Sigmoid colon (tissue), 4 donors: ENCODE measurements around the gene AADACL4.

Source experiments
- EP300 ChIP-seq, 4 donors: sonication (generic); formaldehyde crosslinking; IDR thresholded peaks; one replicate each; pipeline ENCODE4 v1.6.1; 2017; ENCODE audit warnings: antibody characterized with exemption in 4 of 4
- POLR2A ChIP-seq, 2 donors: fragments of 450-650 bp; IDR thresholded peaks; one replicate each; pipeline ENCODE4 v1.6.1; 2016; ENCODE audit warnings: antibody characterized with exemption in 2 of 2, mild to moderate bottlenecking in 2 of 2, moderate library complexity in 2 of 2
- POLR2AphosphoS5 ChIP-seq, 4 donors: sonication (generic); formaldehyde crosslinking; IDR thresholded peaks; one replicate each; pipeline ENCODE4 v1.6.1; 2017; ENCODE audit warnings: antibody characterized with exemption in 4 of 4
- TF ChIP-seq, protein P1 (sequence below), 4 experiments: fragments of 450-650 bp in 3 of 4; fragments of 200-600 bp in 1 of 4; IDR thresholded peaks; one replicate each; pipeline ENCODE4 v1.5.1; 2016 to 2019; ENCODE audit warnings: antibody characterized with exemption in 4 of 4, mild to moderate bottlenecking in 3 of 4, moderate library complexity in 2 of 4

DNA sequence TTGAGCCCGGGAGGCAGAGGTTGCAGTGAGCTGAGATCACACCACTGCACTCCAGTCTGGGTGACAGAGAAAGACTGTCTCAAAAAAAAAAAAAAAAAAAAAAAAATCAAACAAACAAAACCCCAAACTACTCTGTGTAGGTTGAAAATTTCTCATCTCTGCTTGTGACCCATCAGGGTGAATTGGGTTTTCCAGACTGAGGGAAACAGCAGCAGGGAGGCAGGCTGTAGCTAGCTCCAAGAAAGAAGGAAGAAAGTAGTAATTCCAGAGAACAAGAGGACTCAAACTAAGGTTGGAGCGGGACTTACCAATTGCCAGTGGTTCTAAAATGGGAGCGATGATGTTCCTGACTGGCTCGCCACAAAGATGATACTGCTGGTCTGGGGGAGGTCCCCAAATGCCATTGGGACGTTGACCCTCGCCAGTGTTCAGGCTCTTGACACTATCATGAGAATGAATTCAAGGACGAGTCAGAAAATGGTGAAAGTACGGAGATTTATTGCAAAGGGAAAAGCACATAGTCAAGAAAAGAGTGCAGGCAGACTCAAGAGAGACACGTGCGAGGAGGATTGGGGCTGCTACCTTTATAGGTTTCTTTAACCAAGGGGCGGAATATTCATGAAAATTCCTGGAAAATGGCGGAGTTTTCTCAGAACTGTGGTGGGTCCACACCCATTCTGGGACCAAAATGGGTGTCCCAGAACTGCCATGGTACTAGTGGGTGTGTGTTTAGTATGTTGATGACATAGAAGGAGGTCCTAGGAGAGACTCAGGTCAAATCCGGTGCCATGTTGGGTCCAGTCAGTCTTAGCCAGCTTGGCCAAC lies 13.4 kb downstream of the AADACL4 start:
- TF ChIP-seq, protein P1, sequence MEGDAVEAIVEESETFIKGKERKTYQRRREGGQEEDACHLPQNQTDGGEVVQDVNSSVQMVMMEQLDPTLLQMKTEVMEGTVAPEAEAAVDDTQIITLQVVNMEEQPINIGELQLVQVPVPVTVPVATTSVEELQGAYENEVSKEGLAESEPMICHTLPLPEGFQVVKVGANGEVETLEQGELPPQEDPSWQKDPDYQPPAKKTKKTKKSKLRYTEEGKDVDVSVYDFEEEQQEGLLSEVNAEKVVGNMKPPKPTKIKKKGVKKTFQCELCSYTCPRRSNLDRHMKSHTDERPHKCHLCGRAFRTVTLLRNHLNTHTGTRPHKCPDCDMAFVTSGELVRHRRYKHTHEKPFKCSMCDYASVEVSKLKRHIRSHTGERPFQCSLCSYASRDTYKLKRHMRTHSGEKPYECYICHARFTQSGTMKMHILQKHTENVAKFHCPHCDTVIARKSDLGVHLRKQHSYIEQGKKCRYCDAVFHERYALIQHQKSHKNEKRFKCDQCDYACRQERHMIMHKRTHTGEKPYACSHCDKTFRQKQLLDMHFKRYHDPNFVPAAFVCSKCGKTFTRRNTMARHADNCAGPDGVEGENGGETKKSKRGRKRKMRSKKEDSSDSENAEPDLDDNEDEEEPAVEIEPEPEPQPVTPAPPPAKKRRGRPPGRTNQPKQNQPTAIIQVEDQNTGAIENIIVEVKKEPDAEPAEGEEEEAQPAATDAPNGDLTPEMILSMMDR (IDR thresholded peaks at IDR 0.05), result no peak
- TF ChIP-seq POLR2AphosphoS5 (IDR thresholded peaks at IDR 0.05) (no peak), POLR2A (IDR thresholded peaks at IDR 0.05) (no peak), EP300 (IDR thresholded peaks at IDR 0.05) (no peak)
